SIG-M5 treated with dmso at 0.1 percent for 504 hours (cell line): ENCODE measurements around the gene TGFB2.

ENCODE experiments used
- DNase-seq: peaks from one replicate; lab custom pipeline; 2025; ENCODE audit not compliant: unreplicated experiment; lab: John Stamatoyannopoulos, UW

The TGFB2 gene

DNA sequence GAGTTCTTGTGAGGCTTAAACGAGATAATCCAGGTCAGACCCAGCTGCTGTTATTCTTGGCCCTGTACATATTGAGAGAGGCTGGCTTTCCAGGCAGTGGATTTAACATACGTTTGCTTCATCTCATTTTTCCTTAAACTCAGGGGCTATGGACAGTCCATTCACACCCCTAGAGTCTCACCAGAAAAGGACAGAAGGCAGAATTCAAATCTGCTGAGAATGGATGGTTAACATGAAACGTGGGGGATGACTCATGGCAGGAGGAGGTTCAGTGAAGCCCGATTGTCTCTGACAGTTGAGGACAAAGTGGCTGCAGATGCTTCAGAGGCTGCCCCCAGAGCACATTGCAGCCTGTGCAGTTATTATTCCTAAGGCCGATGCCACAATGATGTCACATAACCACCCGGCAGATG, 39.5 kb downstream of the TGFB2 start:
- DNase-seq = no peak

DNA sequence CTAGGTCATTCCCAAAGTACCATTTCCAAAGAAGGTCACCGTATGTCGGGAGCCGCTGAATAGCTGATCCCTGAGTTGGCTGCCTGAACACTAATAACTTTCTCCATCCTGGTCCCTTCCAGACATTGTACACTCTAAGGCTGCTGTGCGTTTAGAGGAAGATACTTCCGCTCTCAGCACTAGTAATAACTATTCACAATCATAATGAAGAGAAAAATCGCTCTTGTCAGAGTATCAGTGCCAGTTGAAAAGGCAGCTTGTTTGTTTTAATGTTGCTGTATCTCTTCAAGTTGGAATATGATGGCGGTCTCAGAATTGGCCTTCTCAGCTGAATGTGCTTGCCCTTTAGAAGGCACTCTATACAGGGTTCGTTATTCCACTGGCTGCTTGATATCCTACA, 43.5 kb downstream of the TGFB2 start:
- DNase-seq = no peak

DNA sequence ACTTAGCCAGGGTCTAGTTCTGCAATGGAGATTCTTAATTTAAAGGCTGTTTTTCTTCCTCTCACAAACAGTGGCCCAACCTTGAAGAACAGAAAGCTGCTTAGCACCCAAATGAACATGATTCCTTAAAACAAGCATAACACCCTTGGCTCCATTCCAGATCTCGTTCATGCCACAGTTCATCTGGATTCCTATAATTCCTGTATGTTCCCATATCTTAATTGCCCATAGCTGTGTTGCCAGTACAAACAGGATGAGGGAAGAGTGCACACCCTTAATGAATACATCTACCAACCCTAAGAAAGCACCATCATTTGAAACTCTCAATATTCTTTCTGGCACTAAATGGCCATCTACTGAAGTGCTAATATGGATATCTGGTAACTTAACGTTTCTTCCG, 45.5 kb downstream of the TGFB2 start:
- peak; percentile 41 for DNase-seq

DNA sequence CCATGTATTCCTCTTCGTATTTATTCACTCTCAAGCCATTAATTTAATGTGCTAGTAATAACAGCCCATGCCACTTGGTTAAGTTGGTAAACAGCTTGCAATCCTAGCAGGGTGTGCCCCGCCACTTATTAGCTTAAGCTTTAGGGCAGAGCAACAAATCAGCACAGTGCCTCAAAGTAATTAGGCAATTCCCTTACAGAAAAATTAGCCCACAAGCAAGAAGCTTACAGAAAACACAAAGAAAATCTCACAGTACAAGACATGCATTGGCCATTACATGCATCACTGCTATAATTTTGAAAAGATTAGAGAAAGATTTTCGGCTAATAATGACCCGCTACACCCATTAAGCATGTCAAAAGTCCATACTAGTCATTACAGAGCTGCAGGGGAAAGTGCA, 47.6 kb downstream of the TGFB2 start:
- no peak for DNase-seq

DNA sequence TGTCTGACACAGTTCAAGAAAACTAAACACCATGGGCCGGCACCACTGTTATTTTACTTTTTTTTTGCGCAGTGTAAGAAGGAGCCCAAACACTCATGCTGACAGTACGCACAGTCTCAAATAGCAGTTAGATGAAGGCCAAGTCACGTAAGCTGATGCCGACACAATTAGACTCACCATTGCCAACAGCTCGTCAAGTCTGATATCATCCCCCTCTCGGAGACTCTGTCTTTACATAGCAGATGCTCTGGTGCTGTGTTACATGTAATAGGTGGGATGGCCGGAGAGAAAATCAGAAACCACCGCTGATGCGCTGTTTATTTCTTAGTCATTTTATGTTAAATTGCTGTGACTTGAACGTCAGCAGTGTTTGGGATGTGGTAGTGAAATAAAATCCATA, 49.3 kb downstream of the TGFB2 start:
- no peak for DNase-seq

DNA sequence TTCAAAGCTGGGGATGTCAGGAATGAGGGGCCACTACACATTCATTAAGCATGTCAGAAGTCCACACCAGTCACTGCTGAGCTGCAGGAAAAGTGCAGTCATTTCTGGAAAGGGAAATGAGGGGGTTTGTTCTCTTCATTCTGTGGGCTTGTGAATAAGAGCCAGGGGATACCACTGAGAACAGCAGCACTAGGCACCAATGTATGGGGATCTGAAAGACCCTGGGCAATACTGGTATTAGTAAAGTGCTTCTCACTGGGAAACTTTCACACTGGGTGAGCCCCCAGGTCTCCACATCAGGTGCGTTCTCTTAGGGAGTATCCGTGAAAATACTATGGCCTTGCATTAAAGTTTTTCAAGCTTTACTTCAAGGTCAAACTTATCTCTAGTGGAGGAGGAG, 49.9 kb downstream of the TGFB2 start:
- no peak for DNase-seq

DNA sequence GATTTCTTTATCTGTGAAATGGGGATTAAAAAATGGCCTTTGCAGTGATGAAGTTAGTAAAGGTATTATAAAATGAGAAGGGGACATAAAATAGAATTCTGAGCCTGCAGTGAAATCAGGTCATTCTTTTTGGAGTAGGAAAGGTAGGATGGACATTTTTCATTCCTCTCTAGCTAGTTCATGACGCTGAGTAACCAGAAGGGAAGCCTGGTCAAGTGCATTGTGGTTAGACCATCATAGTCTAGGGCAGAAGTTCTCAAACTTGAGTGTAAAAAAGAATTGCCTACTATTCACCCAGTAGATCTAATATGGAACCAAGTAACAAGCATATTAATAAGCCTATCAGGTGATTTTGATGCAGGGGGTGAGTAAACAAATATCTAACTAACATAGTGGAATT, 50.8 kb downstream of the TGFB2 start:
- DNase-seq = no peak

DNA sequence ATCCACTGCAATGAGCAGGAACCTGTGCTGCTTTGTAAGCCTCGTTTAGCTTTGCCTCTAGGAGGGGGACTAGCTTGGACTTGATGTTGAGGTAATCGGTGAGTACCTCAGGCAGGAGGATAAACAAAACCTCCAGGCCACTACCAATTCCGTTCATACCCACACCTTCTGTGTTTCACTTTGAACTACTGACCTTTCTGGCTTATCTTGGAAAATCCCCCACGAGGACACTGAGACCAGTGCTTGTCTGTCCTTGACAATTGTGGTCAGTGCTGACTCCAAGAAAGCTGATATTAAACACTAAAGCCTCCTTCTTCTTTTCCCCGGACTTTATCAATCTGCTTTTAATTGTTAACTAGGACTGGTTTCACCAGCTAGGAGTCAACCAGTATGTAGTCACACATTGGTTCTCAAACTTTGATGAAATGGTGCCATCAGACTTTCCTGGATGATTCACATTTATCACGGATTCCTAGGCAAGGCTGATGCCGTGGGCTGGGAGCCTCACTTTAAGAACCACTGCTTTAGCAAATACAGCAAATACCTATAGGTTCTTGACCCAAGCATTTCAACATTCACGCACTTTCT, 52.7 kb downstream of the TGFB2 start:
- DNase-seq = no peak

DNA sequence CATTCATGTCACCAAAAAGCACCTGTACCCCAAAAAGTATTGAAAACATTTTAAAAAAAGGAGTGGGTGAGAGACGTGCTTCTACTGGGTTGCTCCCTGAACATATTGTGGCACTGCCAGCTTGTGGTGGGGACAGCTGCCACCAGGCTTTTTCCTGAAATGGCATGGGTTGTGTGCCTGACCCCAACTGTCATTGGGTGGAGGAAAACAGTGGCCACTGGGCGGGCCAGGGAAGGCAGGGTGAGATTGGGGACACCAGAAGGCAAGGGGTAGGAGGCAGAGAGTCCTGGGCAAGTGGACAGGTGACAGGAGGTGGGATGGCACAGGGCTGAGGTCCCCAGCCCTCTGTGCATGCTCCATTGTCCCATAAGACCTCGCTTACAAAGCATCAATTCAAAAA, 55.5 kb downstream of the TGFB2 start:
- DNase-seq = no peak

DNA sequence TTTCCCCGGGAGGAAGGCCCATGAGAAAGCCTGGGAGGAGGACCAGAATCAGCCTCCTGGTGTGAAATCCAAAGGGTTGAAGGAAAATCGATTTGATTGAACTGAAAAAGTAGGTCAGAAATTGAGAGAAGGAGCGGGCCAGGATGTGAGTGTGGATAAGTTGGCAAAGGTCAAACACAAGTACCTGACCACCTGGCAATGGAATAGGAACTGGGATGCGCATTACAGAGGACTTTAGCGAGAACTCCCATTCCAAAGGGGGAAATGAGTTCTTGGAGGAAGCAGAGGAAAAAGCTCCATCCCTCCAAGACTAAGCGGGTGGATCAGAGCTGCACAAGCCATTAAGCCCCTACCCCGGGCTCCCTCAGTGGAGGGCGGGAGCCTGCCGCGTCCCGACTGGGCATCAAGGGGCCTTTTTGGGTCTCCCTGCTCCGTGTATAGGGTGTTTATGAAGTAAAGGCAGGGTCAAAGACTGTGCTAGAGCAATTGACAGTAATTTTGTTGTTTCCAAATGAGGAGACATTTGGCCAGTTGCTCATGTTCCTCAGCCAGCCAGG, 56.4 kb downstream of the TGFB2 start:
- DNase-seq = no peak

DNA sequence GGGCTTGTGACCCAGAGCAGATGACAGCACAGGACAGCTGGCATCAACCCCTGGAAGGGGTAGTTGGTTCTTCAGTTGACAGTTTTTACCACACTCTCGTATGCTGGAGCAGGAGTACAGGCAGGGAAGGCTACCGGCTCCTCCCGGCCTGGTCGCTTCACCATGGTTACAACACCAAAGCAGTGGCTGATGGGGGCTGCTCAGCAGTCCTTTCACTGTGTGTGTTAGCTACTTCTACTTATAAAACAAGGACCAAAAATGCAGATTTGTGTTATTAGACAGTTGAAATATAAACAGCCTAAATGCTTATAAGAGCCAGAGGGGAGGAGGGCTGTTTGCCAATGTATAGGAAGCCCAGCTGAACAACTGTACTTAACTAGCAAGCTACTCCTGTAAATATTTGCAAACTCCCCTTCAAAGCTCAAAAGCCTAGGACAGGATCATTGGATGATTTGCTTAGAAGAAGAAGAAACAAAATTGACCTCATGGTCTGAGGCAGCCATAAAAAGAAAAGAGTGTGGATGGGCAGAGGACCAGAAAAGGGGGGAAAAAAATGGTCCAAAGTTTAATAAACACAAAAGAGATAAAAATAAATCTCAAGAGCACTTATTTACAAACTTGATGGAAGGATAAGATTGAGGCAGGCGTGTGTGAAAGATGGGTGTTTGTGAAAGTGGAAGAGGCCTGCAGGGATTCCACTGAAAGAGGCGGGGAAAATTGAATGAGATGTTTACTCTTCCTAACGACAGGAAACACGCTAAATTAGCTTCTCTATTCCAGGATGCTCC, 57.1 kb downstream of the TGFB2 start:
- DNase-seq = no peak

DNA sequence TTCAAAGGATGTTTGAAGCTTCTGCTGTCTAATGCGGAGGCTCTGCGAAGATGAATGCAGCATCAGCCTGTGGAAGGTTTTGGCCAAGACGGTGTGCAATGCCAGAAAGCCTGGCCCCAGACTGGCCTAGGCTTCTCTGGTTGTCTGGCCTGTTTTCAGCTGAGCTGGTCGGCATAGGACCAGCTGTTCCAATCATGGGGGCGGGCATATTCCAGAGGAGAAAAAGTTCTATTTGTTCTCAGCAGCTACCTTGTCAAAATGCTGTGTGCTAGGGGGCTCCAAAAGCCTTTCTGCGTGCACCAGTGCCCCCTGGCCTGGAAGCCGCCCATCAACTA, 57.6 kb downstream of the TGFB2 start:
- no peak for DNase-seq

DNA sequence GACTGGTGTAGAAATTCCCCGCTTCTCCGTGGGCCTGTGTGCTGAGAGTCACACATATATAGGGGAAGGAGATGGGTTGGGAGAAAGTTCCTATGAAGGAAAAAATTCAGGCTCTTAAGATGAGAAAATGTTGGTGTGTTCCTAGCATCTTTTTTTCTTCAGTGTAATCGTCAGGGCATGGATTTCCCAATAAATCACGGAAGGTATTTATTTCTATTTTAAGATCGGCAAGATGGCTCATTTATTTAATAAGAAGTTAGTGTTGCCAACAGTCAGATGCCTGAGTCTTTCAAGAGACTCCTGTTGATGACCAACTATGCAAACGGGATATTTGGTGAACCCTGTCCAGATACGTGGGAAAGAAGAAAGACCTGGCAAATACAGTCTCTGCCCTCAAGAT, 58.2 kb downstream of the TGFB2 start:
- no peak for DNase-seq

DNA sequence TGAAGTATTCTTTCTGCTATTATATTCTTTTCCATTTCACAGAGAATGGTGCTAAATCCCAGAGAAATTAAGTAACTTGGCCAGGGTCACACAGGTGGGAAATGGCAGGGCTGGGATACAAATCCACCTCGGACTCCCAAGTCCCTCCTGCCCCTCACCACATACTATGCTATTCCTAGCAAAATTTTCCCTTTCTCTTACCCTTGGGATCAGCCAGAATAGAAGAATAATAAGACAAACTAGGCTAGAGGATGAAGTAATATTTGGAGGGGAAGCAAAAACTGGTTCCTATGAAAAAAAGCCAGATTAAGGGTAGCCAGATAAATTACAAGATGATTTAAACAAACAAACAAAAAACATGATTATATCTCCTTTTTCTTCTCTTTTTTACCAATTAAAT, 62.5 kb downstream of the TGFB2 start:
- DNase-seq = no peak

DNA sequence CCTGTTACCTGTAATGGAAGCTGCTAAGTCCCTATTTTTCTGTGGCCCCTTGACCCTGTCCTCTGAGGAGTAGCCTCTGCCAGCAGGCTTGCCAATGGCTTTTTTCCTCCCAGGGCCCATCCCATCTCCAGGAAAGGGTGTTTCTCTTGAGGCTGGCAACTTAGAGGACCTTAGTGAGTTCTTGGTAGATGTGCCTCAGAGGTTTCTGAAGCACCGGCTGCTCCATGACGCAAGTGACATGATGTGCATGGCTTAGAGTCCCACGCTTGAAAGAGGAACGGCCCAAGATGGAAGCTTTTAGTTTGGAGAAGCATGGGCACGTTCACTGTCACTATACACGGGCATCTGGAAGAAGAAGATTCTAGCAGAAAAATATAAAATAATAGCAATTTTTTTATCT, 63.0 kb downstream of the TGFB2 start:
- no peak for DNase-seq

DNA sequence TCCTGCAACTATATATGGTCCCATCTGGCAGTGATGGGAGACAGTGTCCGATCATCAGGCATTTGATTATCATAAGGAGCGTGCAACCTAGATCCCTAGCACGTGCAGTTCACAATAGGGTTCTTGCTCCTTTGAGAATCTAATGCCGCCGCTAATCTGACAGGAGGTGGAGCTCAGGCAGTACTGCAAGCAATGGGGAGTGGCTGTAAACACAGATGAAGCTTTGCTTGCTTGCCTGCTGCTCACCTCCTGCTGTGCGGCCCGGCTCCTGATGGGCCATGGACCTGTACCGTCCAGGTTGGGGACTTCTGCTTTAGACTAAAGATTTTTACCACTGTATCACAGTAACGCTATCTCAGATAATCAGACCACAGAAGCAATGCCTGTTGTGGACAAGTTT, 63.8 kb downstream of the TGFB2 start:
- DNase-seq = no peak

DNA sequence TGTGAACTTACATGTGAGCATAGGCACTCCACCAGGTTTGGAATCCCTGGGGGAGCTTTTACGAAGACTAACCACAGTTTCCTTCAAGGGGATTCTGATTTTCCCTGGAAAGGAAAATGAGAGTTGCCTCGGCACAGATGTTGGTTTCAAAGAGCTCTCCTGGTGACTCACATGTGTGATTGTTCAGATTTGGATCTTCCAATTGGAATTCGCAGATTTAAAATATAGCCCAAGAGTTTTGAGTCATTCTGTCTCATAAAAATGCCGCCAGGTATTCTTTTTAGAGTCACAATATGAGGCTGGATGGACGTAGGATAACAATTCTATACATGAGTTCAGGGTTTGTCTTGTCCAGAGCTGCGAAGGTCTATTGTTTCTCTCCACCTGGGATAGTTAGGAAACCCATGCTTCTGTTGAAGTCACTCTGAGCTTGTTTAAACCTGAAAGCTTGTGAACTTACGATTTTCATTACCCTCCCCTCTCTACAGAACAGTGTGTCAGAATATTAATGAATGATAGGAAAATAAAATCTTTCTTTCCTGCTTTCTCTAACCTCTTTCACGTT, 64.9 kb downstream of the TGFB2 start:
- no peak for DNase-seq

DNA sequence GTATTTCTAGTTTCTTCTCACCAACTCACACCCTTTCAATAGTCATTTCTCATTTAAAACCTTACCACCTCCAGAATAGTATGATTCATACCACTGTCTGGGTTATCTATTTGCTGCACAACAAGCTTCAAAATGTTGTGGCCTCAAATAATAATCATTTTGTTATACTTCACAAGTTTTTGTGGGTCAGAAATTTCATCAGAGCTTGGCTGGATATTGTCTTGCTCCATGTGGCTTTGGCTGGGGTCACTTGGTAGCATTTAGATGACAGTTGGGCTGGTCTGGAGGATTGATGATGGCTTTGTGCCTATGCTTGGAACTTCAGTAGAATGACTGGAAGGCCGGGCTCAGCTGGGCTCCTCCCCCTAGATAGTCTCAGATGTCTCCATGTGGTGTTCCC, 66.0 kb downstream of the TGFB2 start:
- no peak for DNase-seq

DNA sequence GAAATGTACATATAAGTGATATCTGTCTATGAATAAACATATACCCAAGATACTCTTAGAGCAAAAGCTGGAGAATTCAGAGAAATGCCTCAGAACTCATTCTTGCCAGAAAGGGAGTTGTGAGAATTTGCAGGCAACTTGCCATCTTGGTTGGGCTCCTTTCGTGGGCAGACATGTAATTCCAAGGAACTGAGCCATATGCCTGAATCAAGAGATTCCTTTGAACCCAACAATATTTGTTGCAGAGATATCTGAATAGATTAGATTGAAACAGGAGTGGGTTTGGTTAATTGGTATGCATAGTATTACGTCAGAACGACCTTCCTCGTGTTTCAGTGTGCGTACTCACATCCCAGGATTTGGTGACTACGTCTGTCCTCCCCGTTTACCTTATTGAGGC, 67.0 kb downstream of the TGFB2 start:
- DNase-seq = no peak

DNA sequence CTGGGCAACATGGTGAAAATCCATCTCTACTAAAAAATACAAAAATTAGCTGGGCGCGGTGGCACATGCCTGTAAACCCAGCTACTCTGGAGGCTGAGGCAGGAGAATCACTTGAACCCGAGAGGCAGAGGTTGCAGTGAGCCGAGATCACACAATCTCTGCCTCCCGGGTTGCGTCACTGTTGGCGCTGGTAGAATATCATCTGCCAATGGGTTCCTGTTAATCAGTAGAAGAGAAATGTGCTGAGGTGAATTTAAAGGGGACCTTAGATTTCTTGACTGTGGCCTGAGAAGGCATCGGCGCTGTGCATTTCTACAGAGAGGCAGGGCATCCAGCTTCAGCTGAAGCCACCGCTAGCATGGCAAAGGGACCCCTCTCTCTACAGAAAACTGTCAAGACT, 68.0 kb downstream of the TGFB2 start:
- no peak for DNase-seq

DNA sequence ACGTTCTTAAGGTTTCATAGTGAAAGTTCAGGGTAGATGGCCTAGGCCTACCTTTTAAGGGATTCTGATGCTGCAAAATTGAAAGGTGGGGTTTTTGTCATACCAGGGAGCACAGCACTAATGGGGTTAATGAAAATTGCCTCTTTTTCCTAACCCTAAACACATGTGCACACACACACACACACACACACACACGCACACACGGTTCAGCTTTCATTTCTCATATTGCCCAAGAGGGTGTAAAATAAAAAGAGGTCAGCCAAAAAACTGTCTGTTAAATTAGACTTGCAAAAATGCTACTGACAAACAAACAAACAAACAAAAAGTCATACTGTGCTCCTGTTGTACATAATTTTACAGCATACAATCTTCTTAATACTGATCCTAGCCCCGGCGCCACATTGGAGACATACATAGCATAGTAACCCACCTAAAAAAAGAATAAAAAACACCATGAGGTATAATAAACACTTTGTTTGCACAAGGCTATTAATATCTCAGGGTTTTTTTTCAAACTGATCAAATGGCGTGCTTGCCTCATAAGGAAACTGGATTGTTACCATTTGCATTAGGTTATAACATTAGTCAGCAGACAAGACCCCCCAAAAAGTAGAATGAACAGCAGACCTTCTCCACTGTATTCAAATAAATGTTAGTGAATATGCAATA, 69.1 kb downstream of the TGFB2 start:
- DNase-seq = no peak

DNA sequence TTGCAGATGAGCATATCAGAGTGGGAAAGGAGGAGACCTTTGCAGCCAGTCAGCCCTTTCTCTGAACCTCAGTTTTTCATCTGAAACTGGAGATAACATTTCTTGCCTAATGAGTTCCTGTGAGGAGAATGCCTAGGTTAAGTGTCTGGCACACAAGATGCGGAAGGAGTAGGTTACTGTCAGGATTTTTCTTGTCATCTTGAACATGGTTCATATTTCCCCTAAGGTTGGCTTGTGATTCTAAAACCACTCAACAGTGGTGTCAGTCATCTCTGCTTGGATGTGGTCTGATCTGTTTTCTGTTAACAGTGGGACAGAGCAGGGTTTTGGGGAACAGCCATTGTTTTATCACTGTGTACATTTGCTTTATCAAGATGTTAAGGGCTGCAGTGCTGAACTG, 70.6 kb downstream of the TGFB2 start:
- no peak for DNase-seq
